NT2/D1 (cell line): Measurements from ENCODE around the gene PRDX3.

ENCODE experiments used
- SUZ12 ChIP-seq: IDR thresholded peaks from 2 replicates; pipeline ENCODE4 v1.6.1; 2011; ENCODE audit not compliant: insufficient read length, insufficient read depth; ENCODE audit errors: extremely low read depth
- YY1 ChIP-seq: IDR thresholded peaks from 2 replicates; pipeline ENCODE4 v1.6.1; 2011; ENCODE audit not compliant: insufficient read length, insufficient read depth
- ZNF274 ChIP-seq: IDR thresholded peaks from 2 replicates; pipeline ENCODE4 v1.6.1; 2011; ENCODE audit warnings: mild to moderate bottlenecking, low read depth, low read length

- TF ChIP-seq YY1, result no peak
- TF ChIP-seq SUZ12, result no peak
- TF ChIP-seq ZNF274, result no peak
Measured at GRCh38 chr10:119119400-119119799, 59.2 kb downstream of the PRDX3 start.
